OCI-LY1 (cell line): ENCODE measurements around the gene ZNF444.

Source experiments
- H2AFZ ChIP-seq: fragments of 200-600 bp; sonication (generic), shearing (Covaris generic); 2 replicates; pipeline ENCODE4 v1.6.0; 2014; ENCODE audit warnings: antibody characterized with exemption, mild to moderate bottlenecking, low read length
- H3F3A ChIP-seq: fragments of 200-600 bp; sonication (generic), shearing (Covaris generic); 2 replicates; pipeline ENCODE4 v1.6.0; 2014; ENCODE audit warnings: mild to moderate bottlenecking, antibody characterized with exemption, low read length, moderate library complexity; ENCODE audit not compliant: insufficient read depth
- H3K27ac ChIP-seq: fragments of 200-600 bp; sonication (generic); 2 replicates; pipeline ENCODE4 v1.5.1; 2014; ENCODE audit warnings: low read length, mixed run types, mild to moderate bottlenecking, low read depth; ENCODE audit not compliant: poor library complexity, severe bottlenecking
- H3K27me3 ChIP-seq: fragments of 200-600 bp; sonication (generic); 2 replicates; pipeline ENCODE4 v1.6.0; 2014; ENCODE audit warnings: antibody characterized with exemption, mild to moderate bottlenecking, low read length, moderate library complexity; ENCODE audit not compliant: insufficient read depth
- H3K36me3 ChIP-seq: fragments of 200-600 bp; sonication (generic); 2 replicates; pipeline ENCODE4 v1.6.1; 2014; ENCODE audit warnings: mild to moderate bottlenecking, antibody characterized with exemption, low read length, moderate library complexity, mixed read lengths; ENCODE audit not compliant: insufficient read depth
- H3K4me1 ChIP-seq: fragments of 200-600 bp; sonication (generic); 2 replicates; pipeline ENCODE4 v1.5.1; 2014; ENCODE audit warnings: mild to moderate bottlenecking, low read length, moderate library complexity; ENCODE audit not compliant: insufficient read depth, severe bottlenecking
- H3K4me2 ChIP-seq: fragments of 200-600 bp; sonication (generic), shearing (Covaris generic); 2 replicates; pipeline ENCODE4 v1.6.1; 2014; ENCODE audit warnings: low read length
- H3K4me3 ChIP-seq: fragments of 200-600 bp; sonication (generic); 2 replicates; pipeline ENCODE4 v1.5.1; 2014; ENCODE audit warnings: low read length, low read depth, mild to moderate bottlenecking, mixed read lengths; ENCODE audit not compliant: poor library complexity, severe bottlenecking
- H3K79me2 ChIP-seq: fragments of 200-600 bp; shearing (Covaris generic); 2 replicates; pipeline ENCODE4 v1.6.1; 2016; ENCODE audit warnings: mixed run types, low read length, mixed read lengths; ENCODE audit not compliant: insufficient read depth
- H3K9ac ChIP-seq: fragments of 200-600 bp; sonication (generic), shearing (Covaris generic); 2 replicates; pipeline ENCODE4 v1.6.1; 2014; ENCODE audit warnings: mild to moderate bottlenecking, low read length, mixed read lengths
- H3K9me2 ChIP-seq: fragments of 200-600 bp; sonication (generic), shearing (Covaris generic); 2 replicates; pipeline ENCODE4 v1.6.1; 2014; ENCODE audit warnings: low read depth, mild to moderate bottlenecking, low read length, mixed read lengths
- H3K9me3 ChIP-seq: fragments of 200-600 bp; shearing (Covaris generic); 2 replicates; pipeline ENCODE4 v1.6.1; 2014; ENCODE audit warnings: low read length, mixed read lengths
- H4K20me1 ChIP-seq: fragments of 200-600 bp; sonication (generic), shearing (Covaris generic); 2 replicates; pipeline ENCODE4 v1.6.0; 2016; ENCODE audit warnings: mild to moderate bottlenecking, low read length; ENCODE audit not compliant: insufficient read depth
- EZH2 ChIP-seq: fragments of 200-600 bp; sonication (generic), shearing (Covaris generic); IDR thresholded peaks from 2 replicates; pipeline ENCODE4 v1.8.0; 2017; ENCODE audit warnings: borderline replicate concordance, mixed run types, mild to moderate bottlenecking, antibody characterized with exemption, low read length, moderate library complexity, mixed read lengths
- TF ChIP-seq, protein P1 (sequence below): fragments of 200-600 bp; sonication (generic), shearing (Covaris generic); IDR thresholded peaks from 2 replicates; pipeline ENCODE4 v1.5.1; 2017; ENCODE audit warnings: mild to moderate bottlenecking, antibody characterized with exemption, low read length, moderate library complexity, mixed read lengths

ZNF444 gene

GRCh38 chr19:56176881-56177280 lies 35.8 kb downstream of the ZNF444 start:
- Histone ChIP-seq H3K9ac (no peak overlapping the region), H3K36me3 (no peaks in the 10 kb centered on the region), H2AFZ (no peak overlapping the region), H4K20me1 (no peaks in the 10 kb centered on the region), H3K4me2 (no peak overlapping the region), H3K27ac (no peak overlapping the region), H3K9me2 (no peaks in the 10 kb centered on the region), H3K4me3 (no peak overlapping the region), H3K9me3 (no peaks in the 10 kb centered on the region), H3K4me1 (no peaks in the 10 kb centered on the region), H3K27me3 (0 out of 2 replicates have a peak, but pooled peaks cover 5% of the 10 kb centered on the region), H3F3A (no peaks in the 10 kb centered on the region), H3K79me2 (no peaks in the 10 kb centered on the region)
- TF ChIP-seq, protein P1, sequence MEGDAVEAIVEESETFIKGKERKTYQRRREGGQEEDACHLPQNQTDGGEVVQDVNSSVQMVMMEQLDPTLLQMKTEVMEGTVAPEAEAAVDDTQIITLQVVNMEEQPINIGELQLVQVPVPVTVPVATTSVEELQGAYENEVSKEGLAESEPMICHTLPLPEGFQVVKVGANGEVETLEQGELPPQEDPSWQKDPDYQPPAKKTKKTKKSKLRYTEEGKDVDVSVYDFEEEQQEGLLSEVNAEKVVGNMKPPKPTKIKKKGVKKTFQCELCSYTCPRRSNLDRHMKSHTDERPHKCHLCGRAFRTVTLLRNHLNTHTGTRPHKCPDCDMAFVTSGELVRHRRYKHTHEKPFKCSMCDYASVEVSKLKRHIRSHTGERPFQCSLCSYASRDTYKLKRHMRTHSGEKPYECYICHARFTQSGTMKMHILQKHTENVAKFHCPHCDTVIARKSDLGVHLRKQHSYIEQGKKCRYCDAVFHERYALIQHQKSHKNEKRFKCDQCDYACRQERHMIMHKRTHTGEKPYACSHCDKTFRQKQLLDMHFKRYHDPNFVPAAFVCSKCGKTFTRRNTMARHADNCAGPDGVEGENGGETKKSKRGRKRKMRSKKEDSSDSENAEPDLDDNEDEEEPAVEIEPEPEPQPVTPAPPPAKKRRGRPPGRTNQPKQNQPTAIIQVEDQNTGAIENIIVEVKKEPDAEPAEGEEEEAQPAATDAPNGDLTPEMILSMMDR, result no peak
- no peak for TF ChIP-seq EZH2

GRCh38 chr19:56177564-56178243 lies 36.6 kb downstream of the ZNF444 start:
- Histone ChIP-seq H2AFZ (no peak overlapping the region), H3K9me2 (no peaks in the 10 kb centered on the region), H3K27me3 (0 out of 2 replicates have a peak, but pooled peaks cover 5% of the 10 kb centered on the region), H3K9ac (no peak overlapping the region), H3K9me3 (no peaks in the 10 kb centered on the region), H3K27ac (no peak overlapping the region), H4K20me1 (no peaks in the 10 kb centered on the region), H3F3A (no peaks in the 10 kb centered on the region), H3K79me2 (no peaks in the 10 kb centered on the region), H3K4me3 (no peak overlapping the region), H3K4me2 (no peak overlapping the region), H3K4me1 (no peaks in the 10 kb centered on the region), H3K36me3 (no peaks in the 10 kb centered on the region)
- TF ChIP-seq EZH2, result no peak
- TF ChIP-seq, protein P1, result no peak

DNA sequence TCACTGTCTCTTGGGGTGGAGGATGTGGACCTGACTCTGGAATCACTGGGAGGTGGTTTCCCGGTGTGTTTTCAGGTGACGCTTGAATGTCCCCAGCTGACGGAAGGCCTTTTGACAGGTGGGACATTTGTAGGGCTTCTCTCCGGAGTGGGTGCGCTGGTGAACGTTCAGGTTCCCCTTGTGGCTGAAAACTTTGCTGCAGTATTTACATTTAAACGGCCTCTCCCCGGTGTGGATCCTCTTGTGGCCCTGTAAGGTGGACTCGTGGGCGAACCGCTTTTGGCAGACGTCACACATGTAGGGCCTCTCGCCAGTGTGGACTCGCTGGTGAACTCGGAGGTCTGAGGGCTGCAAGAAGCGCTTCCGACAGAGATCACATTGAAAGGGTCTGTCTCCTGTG lies 48.7 kb downstream of the ZNF444 start:
- no peaks in the 10 kb centered on the region for H3K9me3 ChIP-seq
- H4K20me1 ChIP-seq, result no peaks in the 10 kb centered on the region
- H3K4me1 ChIP-seq, result no peaks in the 10 kb centered on the region
- H3K27ac ChIP-seq, result no peak overlapping the region
- no peak overlapping the region for H3K4me3 ChIP-seq
- H3F3A ChIP-seq, result no peaks in the 10 kb centered on the region
- TF ChIP-seq, protein P1, result peak; percentile 28; the same call in 1 of the 2 replicates
- TF ChIP-seq EZH2, result no peak
- H3K79me2 ChIP-seq, result no peaks in the 10 kb centered on the region
- H3K36me3 ChIP-seq, result no peaks in the 10 kb centered on the region
- H3K9ac ChIP-seq, result no peak overlapping the region
- no peak overlapping the region for H2AFZ ChIP-seq
- no peaks in the 10 kb centered on the region for H3K27me3 ChIP-seq
- H3K4me2 ChIP-seq, result no peak overlapping the region
- H3K9me2 ChIP-seq, result no peaks in the 10 kb centered on the region
